ENCODE measurements around the gene VWF.

The VWF gene

DNA sequence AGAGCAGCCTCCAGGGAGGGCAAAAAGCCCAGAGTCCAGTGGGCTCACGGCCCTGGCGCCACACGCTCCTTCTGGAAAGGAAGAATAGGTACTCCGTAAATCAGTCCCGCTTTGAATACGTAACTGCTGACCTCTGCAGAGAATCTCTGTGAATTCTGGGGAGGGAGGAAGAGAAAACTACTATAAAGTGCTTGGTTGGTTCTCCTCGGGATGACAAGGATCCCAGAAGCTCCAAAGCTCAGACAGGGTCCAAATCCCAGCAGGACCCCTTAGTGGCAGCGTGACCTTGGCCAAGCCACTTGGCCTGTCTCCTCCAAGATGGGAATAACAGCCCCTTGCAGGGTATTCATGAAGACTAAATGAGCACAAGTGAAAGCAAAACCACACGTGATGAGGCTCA lies 211.1 kb downstream of the VWF start:
- no peaks in the 10 kb centered on the region for H3K36me3 ChIP-seq (replicated peaks; ENCODE audit: insufficient read depth, low read length)
- H3K9ac ChIP-seq (ENCODE audit: low read length) = peak overlapping the region; percentile 27; the same call in 1 of the 2 replicates
- no peaks in the 10 kb centered on the region for H3K9me2 ChIP-seq (replicated peaks; ENCODE audit: insufficient read depth, low read length)
- H4K20me1 ChIP-seq (ENCODE audit: insufficient read depth, low read length) = no peaks in the 10 kb centered on the region
- no peak overlapping the region for H3K27ac ChIP-seq (ENCODE audit: low read length)
- no peaks in the 10 kb centered on the region for H3K9me3 ChIP-seq (replicated peaks; ENCODE audit: insufficient read depth, low read length)
- no peaks in the 10 kb centered on the region for H3K27me3 ChIP-seq (replicated peaks; ENCODE audit: insufficient read depth, low read length)
- TF ChIP-seq EZH2 (optimal IDR thresholded peaks at IDR 0.05; ENCODE audit: low read depth, low read length) = no peak
- TF ChIP-seq EZH2phosphoT487 (IDR thresholded peaks at IDR 0.05; ENCODE audit: low read length) = no peak
- TF ChIP-seq, protein P1, sequence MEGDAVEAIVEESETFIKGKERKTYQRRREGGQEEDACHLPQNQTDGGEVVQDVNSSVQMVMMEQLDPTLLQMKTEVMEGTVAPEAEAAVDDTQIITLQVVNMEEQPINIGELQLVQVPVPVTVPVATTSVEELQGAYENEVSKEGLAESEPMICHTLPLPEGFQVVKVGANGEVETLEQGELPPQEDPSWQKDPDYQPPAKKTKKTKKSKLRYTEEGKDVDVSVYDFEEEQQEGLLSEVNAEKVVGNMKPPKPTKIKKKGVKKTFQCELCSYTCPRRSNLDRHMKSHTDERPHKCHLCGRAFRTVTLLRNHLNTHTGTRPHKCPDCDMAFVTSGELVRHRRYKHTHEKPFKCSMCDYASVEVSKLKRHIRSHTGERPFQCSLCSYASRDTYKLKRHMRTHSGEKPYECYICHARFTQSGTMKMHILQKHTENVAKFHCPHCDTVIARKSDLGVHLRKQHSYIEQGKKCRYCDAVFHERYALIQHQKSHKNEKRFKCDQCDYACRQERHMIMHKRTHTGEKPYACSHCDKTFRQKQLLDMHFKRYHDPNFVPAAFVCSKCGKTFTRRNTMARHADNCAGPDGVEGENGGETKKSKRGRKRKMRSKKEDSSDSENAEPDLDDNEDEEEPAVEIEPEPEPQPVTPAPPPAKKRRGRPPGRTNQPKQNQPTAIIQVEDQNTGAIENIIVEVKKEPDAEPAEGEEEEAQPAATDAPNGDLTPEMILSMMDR (IDR thresholded peaks at IDR 0.05; ENCODE audit: low read length) = no peak
- H3K4me2 ChIP-seq (ENCODE audit: low read depth, low read length) = peak overlapping the region; percentile 83
- H3F3A ChIP-seq (ENCODE audit: insufficient read depth, low read length) = no peaks in the 10 kb centered on the region
- H3K79me2 ChIP-seq (ENCODE audit: low read length) = no peaks in the 10 kb centered on the region
- peak overlapping the region; percentile 89 for H2AFZ ChIP-seq (ENCODE audit: low read length)
- no peaks in the 10 kb centered on the region for H3K4me1 ChIP-seq (ENCODE audit: low read length)
- peak overlapping the region; percentile 67 for H3K4me3 ChIP-seq (ENCODE audit: low read length)
- DNase-seq = peak; percentile 34

GRCh38 chr12:5912437-5913334 lies 211.8 kb downstream of the VWF start:
- peak overlapping the region; percentile 67 for H3K4me3 ChIP-seq (ENCODE audit: low read length)
- no peak overlapping the region; the same call in 1 of the 2 replicates for H3K9ac ChIP-seq (ENCODE audit: low read length)
- TF ChIP-seq EZH2 (optimal IDR thresholded peaks at IDR 0.05; ENCODE audit: low read depth, low read length) = no peak
- TF ChIP-seq, protein P1 (IDR thresholded peaks at IDR 0.05; ENCODE audit: low read length) = peak; percentile 82
- no peak overlapping the region for H3K27ac ChIP-seq (ENCODE audit: low read length)
- H3K27me3 ChIP-seq (replicated peaks; ENCODE audit: insufficient read depth, low read length) = no peaks in the 10 kb centered on the region
- H3K79me2 ChIP-seq (ENCODE audit: low read length) = no peaks in the 10 kb centered on the region
- no peaks in the 10 kb centered on the region for H3K4me1 ChIP-seq (ENCODE audit: low read length)
- H3K9me2 ChIP-seq (replicated peaks; ENCODE audit: insufficient read depth, low read length) = no peaks in the 10 kb centered on the region
- no peaks in the 10 kb centered on the region for H3K36me3 ChIP-seq (replicated peaks; ENCODE audit: insufficient read depth, low read length)
- DNase-seq = peak; percentile 27
- peak overlapping the region; percentile 83 for H3K4me2 ChIP-seq (ENCODE audit: low read depth, low read length)
- no peaks in the 10 kb centered on the region for H3F3A ChIP-seq (ENCODE audit: insufficient read depth, low read length)
- no peaks in the 10 kb centered on the region for H4K20me1 ChIP-seq (ENCODE audit: insufficient read depth, low read length)
- H3K9me3 ChIP-seq (replicated peaks; ENCODE audit: insufficient read depth, low read length) = no peaks in the 10 kb centered on the region
- H2AFZ ChIP-seq (ENCODE audit: low read length) = peak overlapping the region; percentile 89

- Histone ChIP-seq H3K4me3 (ENCODE audit: low read length) (no peak overlapping the region), H3K4me2 (ENCODE audit: low read depth, low read length) (no peak overlapping the region), H4K20me1 (ENCODE audit: insufficient read depth, low read length) (no peaks in the 10 kb centered on the region), H3K9me2 (replicated peaks; ENCODE audit: insufficient read depth, low read length) (no peaks in the 10 kb centered on the region), H3K36me3 (replicated peaks; ENCODE audit: insufficient read depth, low read length) (no peaks in the 10 kb centered on the region), H3K9ac (ENCODE audit: low read length) (no peak overlapping the region), H3K27me3 (replicated peaks; ENCODE audit: insufficient read depth, low read length) (no peaks in the 10 kb centered on the region), H3K9me3 (replicated peaks; ENCODE audit: insufficient read depth, low read length) (no peaks in the 10 kb centered on the region), H3K27ac (ENCODE audit: low read length) (no peak overlapping the region), H2AFZ (ENCODE audit: low read length) (no peak overlapping the region), H3K4me1 (ENCODE audit: low read length) (no peaks in the 10 kb centered on the region), H3K79me2 (ENCODE audit: low read length) (no peaks in the 10 kb centered on the region), H3F3A (ENCODE audit: insufficient read depth, low read length) (no peaks in the 10 kb centered on the region)
- TF ChIP-seq EZH2phosphoT487 (IDR thresholded peaks at IDR 0.05; ENCODE audit: low read length) = no peak
- TF ChIP-seq EZH2 (optimal IDR thresholded peaks at IDR 0.05; ENCODE audit: low read depth, low read length) = no peak
- TF ChIP-seq, protein P1 (IDR thresholded peaks at IDR 0.05; ENCODE audit: low read length) = no peak
- no peak for DNase-seq
Measured at GRCh38 chr12:5912011-5912410, 212.5 kb downstream of the VWF start.

Measured in MM.1S (cell line).